ENCODE measurements around the gene PKD2L2. TPM values are rescaled to one million over a fixed set of nuclear protein-coding genes. Genes with fewer than 3 reads are reported as not detected.

PKD2L2 gene
- total RNA-seq, 1 experiment from 2014 or later, result not detected

DNA sequence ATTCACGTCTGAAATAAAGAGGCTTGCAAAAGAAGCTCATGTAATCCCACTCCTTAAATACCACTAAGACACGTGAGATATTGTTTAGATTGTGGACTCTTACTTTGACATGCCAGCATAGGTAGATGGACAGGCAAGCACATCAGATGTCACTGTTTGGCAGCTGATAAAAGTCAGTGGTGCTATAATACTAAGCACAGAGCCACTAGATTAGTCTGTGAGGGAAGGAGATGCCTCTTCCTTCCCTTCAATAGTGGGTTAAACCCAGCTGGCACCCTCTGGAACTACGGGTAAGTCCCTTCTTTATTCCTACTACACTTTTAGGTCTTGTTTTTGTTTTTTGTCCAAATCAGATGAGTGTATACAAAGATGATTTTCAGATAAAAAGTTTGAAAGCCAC is 21.6 kb upstream of the PKD2L2 start, which contains the start of gene MYOT:
MYOT (plus strand) TSS at position 197 of the 400 bp plus-strand sequence. CDS start 2,792 bp downstream, outside the sequence.
- H3K27me3 Mint-ChIP-seq (ENCODE audit: insufficient read depth, unreplicated experiment), result peaks cover 3% of the 10 kb centered on the region
- no peaks in the 10 kb centered on the region for H3K9me3 Mint-ChIP-seq (ENCODE audit: unreplicated experiment)
- no peak within 1 kb of the TSS for H3K4me3 Mint-ChIP-seq (ENCODE audit: unreplicated experiment)
- intact Hi-C loops (cut with micrococcal nuclease; ENCODE audit: unreplicated experiment), result no loop called here
- H3K9me3 ChIP-seq, result no peaks in the 10 kb centered on the region
- no peak within 1 kb of the TSS for H3K27ac Mint-ChIP-seq (ENCODE audit: unreplicated experiment)
- no peaks in the 10 kb centered on the region for H3K4me1 Mint-ChIP-seq (ENCODE audit: low read depth, unreplicated experiment)
- no TSS peak for BruUV-seq (replicated peaks)
- TF ChIP-seq, protein P1, sequence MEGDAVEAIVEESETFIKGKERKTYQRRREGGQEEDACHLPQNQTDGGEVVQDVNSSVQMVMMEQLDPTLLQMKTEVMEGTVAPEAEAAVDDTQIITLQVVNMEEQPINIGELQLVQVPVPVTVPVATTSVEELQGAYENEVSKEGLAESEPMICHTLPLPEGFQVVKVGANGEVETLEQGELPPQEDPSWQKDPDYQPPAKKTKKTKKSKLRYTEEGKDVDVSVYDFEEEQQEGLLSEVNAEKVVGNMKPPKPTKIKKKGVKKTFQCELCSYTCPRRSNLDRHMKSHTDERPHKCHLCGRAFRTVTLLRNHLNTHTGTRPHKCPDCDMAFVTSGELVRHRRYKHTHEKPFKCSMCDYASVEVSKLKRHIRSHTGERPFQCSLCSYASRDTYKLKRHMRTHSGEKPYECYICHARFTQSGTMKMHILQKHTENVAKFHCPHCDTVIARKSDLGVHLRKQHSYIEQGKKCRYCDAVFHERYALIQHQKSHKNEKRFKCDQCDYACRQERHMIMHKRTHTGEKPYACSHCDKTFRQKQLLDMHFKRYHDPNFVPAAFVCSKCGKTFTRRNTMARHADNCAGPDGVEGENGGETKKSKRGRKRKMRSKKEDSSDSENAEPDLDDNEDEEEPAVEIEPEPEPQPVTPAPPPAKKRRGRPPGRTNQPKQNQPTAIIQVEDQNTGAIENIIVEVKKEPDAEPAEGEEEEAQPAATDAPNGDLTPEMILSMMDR (IDR thresholded peaks at IDR 0.05; ENCODE audit: insufficient read depth in 1 of 2, low read depth in 1 of 2, low read length in 1 of 2, severe bottlenecking in 1 of 2, unreplicated experiment in 1 of 2), result no peak
- H3K27me3 ChIP-seq (replicated peaks; ENCODE audit: control insufficient read depth, insufficient read depth, low read length), result no peaks in the 10 kb centered on the region; the same call in 1 of the 2 replicates
- no peak within 1 kb of the TSS for H3K4me3 ChIP-seq (ENCODE audit: low read depth, low read length)
- no peak for DNase-seq
- H3K36me3 ChIP-seq (ENCODE audit: control insufficient read depth, insufficient read depth, low read length), result no peaks in the 10 kb centered on the region
- no peaks in the 10 kb centered on the region for H3K36me3 Mint-ChIP-seq (ENCODE audit: insufficient read depth, unreplicated experiment)
- no peaks in the 10 kb centered on the region for H3K4me1 ChIP-seq
- CTCF ChIA-PET, result no interaction called here
- POLR2A ChIA-PET, result no interaction called here

DNA sequence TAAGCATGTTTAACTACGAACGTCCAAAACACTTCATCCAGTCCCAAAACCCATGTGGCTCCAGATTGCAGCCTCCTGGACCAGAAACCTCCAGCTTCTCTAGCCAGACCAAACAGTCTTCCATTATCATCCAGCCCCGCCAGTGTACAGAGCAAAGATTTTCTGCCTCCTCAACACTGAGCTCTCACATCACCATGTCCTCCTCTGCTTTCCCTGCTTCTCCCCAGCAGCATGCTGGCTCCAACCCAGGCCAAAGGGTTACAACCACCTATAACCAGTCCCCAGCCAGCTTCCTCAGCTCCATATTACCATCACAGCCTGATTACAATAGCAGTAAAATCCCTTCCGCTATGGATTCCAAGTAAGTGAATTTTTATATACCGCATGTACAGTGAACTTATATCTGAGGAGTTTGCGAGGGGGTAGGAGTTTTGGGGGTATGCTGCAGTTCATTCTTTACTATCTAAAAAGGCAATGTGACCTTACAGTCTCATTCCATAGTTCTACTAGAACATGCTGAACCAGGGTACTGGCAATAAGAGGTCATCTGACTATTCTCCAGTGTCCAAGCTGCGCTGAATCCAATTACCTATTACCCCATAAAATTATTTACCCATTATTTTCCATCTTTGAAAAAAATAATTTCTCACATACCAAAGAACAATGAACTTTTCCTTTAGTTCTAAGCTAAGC is 18.5 kb upstream of the PKD2L2 start:
- ChIA-PET POLR2A (no interaction called here), CTCF (no interaction called here)
- Histone ChIP-seq H3K4me3 (ENCODE audit: low read depth, low read length) (no peak overlapping the region), H3K36me3 (ENCODE audit: control insufficient read depth, insufficient read depth, low read length) (no peaks in the 10 kb centered on the region), H3K9me3 (no peaks in the 10 kb centered on the region), H3K27me3 (replicated peaks; ENCODE audit: control insufficient read depth, insufficient read depth, low read length) (no peaks in the 10 kb centered on the region; the same call in 1 of the 2 replicates), H3K4me1 (no peaks in the 10 kb centered on the region)
- intact Hi-C loops (cut with micrococcal nuclease; ENCODE audit: unreplicated experiment), result no loop called here
- H3K27me3 Mint-ChIP-seq (ENCODE audit: insufficient read depth, unreplicated experiment), result peaks cover 3% of the 10 kb centered on the region
- H3K36me3 Mint-ChIP-seq (ENCODE audit: insufficient read depth, unreplicated experiment), result no peaks in the 10 kb centered on the region
- no peaks in the 10 kb centered on the region for H3K9me3 Mint-ChIP-seq (ENCODE audit: unreplicated experiment)
- TF ChIP-seq, protein P1 (IDR thresholded peaks at IDR 0.05; ENCODE audit: insufficient read depth in 1 of 2, low read depth in 1 of 2, low read length in 1 of 2, severe bottlenecking in 1 of 2, unreplicated experiment in 1 of 2), result no peak
- no peaks in the 10 kb centered on the region for H3K4me1 Mint-ChIP-seq (ENCODE audit: low read depth, unreplicated experiment)
- BruUV-seq (replicated peaks), result no TSS peak
- no peak for DNase-seq
- no peak overlapping the region for H3K27ac Mint-ChIP-seq (ENCODE audit: unreplicated experiment)
- H3K4me3 Mint-ChIP-seq (ENCODE audit: unreplicated experiment), result no peak overlapping the region

DNA sequence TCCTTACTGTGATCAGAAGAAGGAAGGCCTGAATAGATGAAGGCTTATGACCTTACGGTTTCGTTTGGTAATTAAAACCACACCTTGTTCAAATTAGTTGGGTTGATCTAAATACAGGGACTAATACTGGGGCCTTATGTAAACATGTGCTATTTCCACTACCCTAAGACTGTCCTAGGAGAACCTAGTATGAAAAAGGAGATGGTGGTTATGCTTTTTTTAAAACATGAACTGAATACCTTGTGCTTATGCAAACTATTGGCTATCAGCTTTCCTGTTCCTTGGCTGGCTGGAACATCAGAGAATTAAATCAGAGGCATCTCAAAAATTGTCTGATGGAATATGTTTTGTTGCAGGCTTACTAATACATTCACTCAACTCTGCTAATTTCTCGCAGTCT is 17.7 kb upstream of the PKD2L2 start:
- peaks cover 3% of the 10 kb centered on the region for H3K27me3 Mint-ChIP-seq (ENCODE audit: insufficient read depth, unreplicated experiment)
- Histone ChIP-seq H3K4me1 (no peaks in the 10 kb centered on the region), H3K9me3 (no peaks in the 10 kb centered on the region), H3K4me3 (ENCODE audit: low read depth, low read length) (no peak overlapping the region), H3K27me3 (replicated peaks; ENCODE audit: control insufficient read depth, insufficient read depth, low read length) (no peaks in the 10 kb centered on the region), H3K36me3 (ENCODE audit: control insufficient read depth, insufficient read depth, low read length) (no peaks in the 10 kb centered on the region)
- CTCF ChIA-PET, result no interaction called here
- no peaks in the 10 kb centered on the region for H3K4me1 Mint-ChIP-seq (ENCODE audit: low read depth, unreplicated experiment)
- TF ChIP-seq, protein P1 (IDR thresholded peaks at IDR 0.05; ENCODE audit: insufficient read depth in 1 of 2, low read depth in 1 of 2, low read length in 1 of 2, severe bottlenecking in 1 of 2, unreplicated experiment in 1 of 2), result no peak
- DNase-seq, result no peak
- intact Hi-C loops (cut with micrococcal nuclease; ENCODE audit: unreplicated experiment), result no loop called here
- no TSS peak for BruUV-seq (replicated peaks)
- H3K36me3 Mint-ChIP-seq (ENCODE audit: insufficient read depth, unreplicated experiment), result no peaks in the 10 kb centered on the region
- POLR2A ChIA-PET, result no interaction called here
- no peak overlapping the region for H3K4me3 Mint-ChIP-seq (ENCODE audit: unreplicated experiment)
- H3K9me3 Mint-ChIP-seq (ENCODE audit: unreplicated experiment), result no peaks in the 10 kb centered on the region
- H3K27ac Mint-ChIP-seq (ENCODE audit: unreplicated experiment), result no peak overlapping the region

Measured in Caco-2 (cell line).